ENCODE results near the gene TMEM86B.
"Not testable (repeated sequence)": the region's sequence is repeated elsewhere in the genome, so short reads cannot be mapped to it uniquely, and the experiment has no call there.

GRCh38 chr19:55202199-55202598 is 26.4 kb downstream of the TMEM86B start:
- not testable (repeated sequence) for TF ChIP-seq CTCF (IDR thresholded peaks at IDR 0.05; ENCODE audit: low read length); EZH2 (IDR thresholded peaks at IDR 0.05; ENCODE audit: borderline replicate concordance, low read length)
